Brain microvascular endothelial cell (primary cell): ENCODE data around the gene RTL9.

ENCODE experiments used
- DNase-seq: peaks from one replicate; pipeline ENCODE4 v3.0.0-alpha.2; 2020
- H3K27ac ChIP-seq: fragments of 250-450 bp; sonication (Bioruptor Pico); 2 replicates; pipeline ENCODE4 v1.5.1; 2020; ENCODE audit warnings: mild to moderate bottlenecking, moderate library complexity
- H3K27me3 ChIP-seq: fragments of 250-450 bp; sonication (Bioruptor Pico); replicated peaks from 2 replicates; pipeline ENCODE4 v1.5.1; 2020; ENCODE audit warnings: mild to moderate bottlenecking
- H3K36me3 ChIP-seq: fragments of 250-450 bp; sonication (Bioruptor Pico); replicated peaks from 2 replicates; pipeline ENCODE4 v1.5.1; 2020; ENCODE audit warnings: mild to moderate bottlenecking
- H3K4me3 ChIP-seq: 2 replicates; pipeline ENCODE4 v1.5.1; 2011; ENCODE audit warnings: low read depth, mild to moderate bottlenecking, control low read depth, low read length, moderate library complexity
- CTCF ChIP-seq: IDR thresholded peaks from 2 replicates; pipeline ENCODE4 v1.5.1; 2011; ENCODE audit warnings: low read depth, mild to moderate bottlenecking, moderate library complexity, low read length, control low read depth, inconsistent platforms; ENCODE audit errors: missing control alignments
- in situ Hi-C: cut with HindIII; loops from 2 replicates; pipeline ENCODE4 v1.10.0; 2017; ENCODE audit warnings: low sequenced_read_pairs, low pct_ligation_motif_present

RTL9 gene

GRCh38 chrX:110316351-110317060 is 42.1 kb upstream of the RTL9 start:
- no peaks in the 10 kb centered on the region for H3K36me3 ChIP-seq
- peak overlapping the region; percentile 84 for H3K27ac ChIP-seq
- peak overlapping the region; percentile 77 for H3K4me3 ChIP-seq
- in situ Hi-C loops, result no loop called here
- H3K27me3 ChIP-seq, result no peaks in the 10 kb centered on the region
- TF ChIP-seq CTCF, result no peak
- DNase-seq, result no peak

GRCh38 chrX:110317061-110317819 is 41.4 kb upstream of the RTL9 start:
- peak overlapping the region; percentile 77 for H3K4me3 ChIP-seq
- no peaks in the 10 kb centered on the region for H3K27me3 ChIP-seq
- DNase-seq, result no peak
- in situ Hi-C loops, result no loop called here
- H3K27ac ChIP-seq, result peak overlapping the region; percentile 84
- TF ChIP-seq CTCF, result no peak
- no peaks in the 10 kb centered on the region for H3K36me3 ChIP-seq

- Histone ChIP-seq H3K27me3 (no peaks in the 10 kb centered on the region), H3K36me3 (no peaks in the 10 kb centered on the region), H3K4me3 (peak within 1 kb of the TSS; percentile 77), H3K27ac (peak within 1 kb of the TSS; percentile 84)
- in situ Hi-C loops, result no loop called here
- no peak for TF ChIP-seq CTCF
- peak; percentile 63 for DNase-seq
These were observed 40.6 kb upstream of the RTL9 start, which contains the start of gene AMMECR1 for GRCh38 chrX:110317820-110318663. Gene AMMECR1, minus strand, starts transcription at chrX:110318085. Its CDS starts 14 bp downstream, at chrX:110318071.

DNA sequence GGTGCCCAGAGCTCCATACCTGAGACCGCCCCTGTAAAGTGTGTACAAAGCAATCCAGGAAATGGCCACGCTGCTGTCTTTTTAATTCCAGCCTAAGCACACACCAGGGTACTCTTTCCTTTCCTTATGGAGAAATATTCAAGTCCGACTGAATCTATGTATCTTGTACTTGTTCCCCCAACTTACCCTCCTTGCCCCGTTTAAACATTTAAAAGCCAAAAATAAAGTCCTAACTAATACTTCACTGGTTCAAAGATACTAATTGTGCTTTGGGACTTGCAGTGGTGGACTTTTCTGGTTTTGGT is 40.0 kb upstream of the RTL9 start:
- H3K4me3 ChIP-seq, result peak overlapping the region; percentile 64
- H3K36me3 ChIP-seq, result no peaks in the 10 kb centered on the region
- TF ChIP-seq CTCF, result no peak
- in situ Hi-C loops, result no loop called here
- peak overlapping the region; percentile 84 for H3K27ac ChIP-seq
- H3K27me3 ChIP-seq, result no peaks in the 10 kb centered on the region
- DNase-seq, result no peak

DNA sequence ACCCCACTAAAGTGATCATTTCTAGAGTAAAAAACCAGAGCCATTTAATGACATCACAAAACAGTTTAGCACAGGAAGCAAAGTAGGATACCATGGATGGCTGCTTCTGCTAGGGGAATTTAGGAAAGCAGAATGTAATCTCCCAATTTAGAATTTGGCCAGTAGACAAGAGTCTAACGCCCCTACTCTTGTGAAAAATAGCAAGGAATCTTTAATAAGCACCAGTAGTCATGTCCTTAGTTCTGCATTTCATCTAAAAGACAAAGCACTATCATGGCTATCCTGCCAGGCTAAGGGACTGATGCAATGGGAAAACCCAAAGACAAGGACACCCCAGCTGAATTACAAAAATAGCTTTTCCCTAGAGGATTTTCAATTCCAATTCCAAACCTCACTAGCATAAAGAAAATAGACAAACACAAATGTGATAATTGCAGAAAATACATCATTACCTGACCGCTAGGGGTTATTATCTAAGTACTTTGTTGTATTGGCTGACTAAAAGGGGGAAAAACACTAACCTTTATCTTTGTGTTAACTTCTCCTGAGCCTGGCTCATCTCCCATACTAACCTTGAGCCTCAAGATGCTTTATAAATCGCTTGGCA is 38.2 kb upstream of the RTL9 start:
- DNase-seq, result no peak
- no peak overlapping the region for H3K27ac ChIP-seq
- no peak overlapping the region for H3K4me3 ChIP-seq
- no peaks in the 10 kb centered on the region for H3K27me3 ChIP-seq
- in situ Hi-C loops, result no loop called here
- no peak for TF ChIP-seq CTCF
- no peaks in the 10 kb centered on the region for H3K36me3 ChIP-seq
